ENCODE results near the gene SHC2.

DNA sequence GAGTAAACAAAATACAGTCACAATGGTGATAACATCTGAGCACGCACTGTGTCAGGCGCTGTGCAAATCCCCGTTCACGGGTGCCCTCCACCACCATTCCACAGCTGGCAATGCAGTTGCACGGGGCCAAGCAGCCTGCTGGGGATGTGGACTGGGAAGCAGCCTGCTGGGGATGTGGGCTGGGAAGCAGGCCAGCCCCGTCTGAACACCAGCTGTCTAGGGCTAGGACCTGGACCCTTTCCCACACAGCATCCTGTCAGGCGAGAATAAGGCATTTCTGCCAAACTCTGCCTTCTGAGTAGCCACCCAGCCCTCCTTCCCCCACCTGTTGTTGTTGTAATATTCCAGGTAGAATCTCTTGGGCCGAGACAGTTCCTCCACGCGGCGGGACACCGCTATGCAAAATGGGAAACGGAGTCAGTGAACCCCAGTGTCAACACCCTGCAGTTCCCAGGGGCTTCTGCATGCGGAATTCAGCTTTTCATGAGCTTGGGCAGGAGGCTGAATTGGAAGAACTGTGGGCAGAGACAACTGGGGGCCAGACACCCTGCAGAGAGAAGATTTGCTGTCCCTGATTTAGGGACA, 88.4 kb downstream of the SHC2 start:
- TF ChIP-seq SP1 (IDR thresholded peaks at IDR 0.05): no peak
- no peak for TF ChIP-seq FOXM1 (IDR thresholded peaks at IDR 0.05; ENCODE audit: borderline replicate concordance)
- no peak for TF ChIP-seq FOXK2 (IDR thresholded peaks at IDR 0.05)
- TF ChIP-seq, protein P1, sequence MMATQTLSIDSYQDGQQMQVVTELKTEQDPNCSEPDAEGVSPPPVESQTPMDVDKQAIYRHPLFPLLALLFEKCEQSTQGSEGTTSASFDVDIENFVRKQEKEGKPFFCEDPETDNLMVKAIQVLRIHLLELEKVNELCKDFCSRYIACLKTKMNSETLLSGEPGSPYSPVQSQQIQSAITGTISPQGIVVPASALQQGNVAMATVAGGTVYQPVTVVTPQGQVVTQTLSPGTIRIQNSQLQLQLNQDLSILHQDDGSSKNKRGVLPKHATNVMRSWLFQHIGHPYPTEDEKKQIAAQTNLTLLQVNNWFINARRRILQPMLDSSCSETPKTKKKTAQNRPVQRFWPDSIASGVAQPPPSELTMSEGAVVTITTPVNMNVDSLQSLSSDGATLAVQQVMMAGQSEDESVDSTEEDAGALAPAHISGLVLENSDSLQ (IDR thresholded peaks at IDR 0.05): no peak
- TF ChIP-seq HDGF (IDR thresholded peaks at IDR 0.05; ENCODE audit: borderline replicate concordance): no peak
- no peak for TF ChIP-seq SUZ12 (IDR thresholded peaks at IDR 0.05)
- TF ChIP-seq ELF4 (IDR thresholded peaks at IDR 0.05): no peak
- TF ChIP-seq TARDBP (IDR thresholded peaks at IDR 0.05): no peak
- no peak for TF ChIP-seq NFRKB (IDR thresholded peaks at IDR 0.05)
- no peak for TF ChIP-seq BHLHE40 (IDR thresholded peaks at IDR 0.05; ENCODE audit: borderline replicate concordance)
- no peak for TF ChIP-seq FOXA1 (IDR thresholded peaks at IDR 0.05)
